UCSD-AML1 (cell line): ENCODE results near the gene KCNK10.
"Not testable (repeated sequence)": the region's sequence is repeated elsewhere in the genome, so short reads cannot be mapped to it uniquely, and the experiment has no call there.

Source experiments
- DNase-seq: peaks from one replicate; lab custom pipeline; 2025; ENCODE audit not compliant: unreplicated experiment; lab: John Stamatoyannopoulos, UW

KCNK10 gene

DNA sequence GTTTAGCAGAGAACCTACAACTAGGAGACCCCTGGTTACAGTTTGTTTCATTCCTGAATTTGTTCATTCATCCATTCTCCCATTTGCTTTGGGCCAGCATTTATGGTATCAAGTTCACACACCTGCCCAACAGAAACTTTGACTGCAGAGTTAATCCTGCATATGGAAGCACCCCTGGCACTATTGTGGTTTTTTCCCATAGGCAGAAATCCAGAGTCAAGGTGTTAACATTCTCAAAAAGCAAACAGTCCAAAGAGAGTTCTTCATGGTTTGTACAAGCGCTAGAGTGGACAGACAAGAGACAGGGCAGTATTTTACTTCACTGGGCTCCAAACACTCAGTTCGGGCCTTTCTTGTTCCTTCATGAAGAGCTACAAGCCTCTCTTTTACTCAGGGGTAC is 51.9 kb downstream of the KCNK10 start:
- DNase-seq, result no peak

DNA sequence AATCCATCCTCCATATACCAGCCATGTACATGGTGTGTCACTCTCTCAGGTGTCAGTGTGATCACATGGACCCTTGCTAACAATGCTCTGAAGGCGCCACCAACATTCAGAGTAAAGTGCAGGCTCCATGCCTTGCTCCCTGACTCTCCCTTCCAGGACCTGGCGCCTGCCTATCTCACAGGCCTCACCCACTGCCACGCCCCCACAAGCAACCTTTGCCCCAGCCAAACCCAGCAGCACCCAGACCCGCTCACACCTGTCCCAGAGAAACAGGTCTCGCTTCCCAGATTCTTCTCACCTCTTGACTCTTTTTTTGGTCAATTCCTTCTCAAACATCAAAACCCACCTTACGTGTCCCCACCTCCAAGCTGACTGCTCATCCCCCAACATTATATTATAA is 52.3 kb downstream of the KCNK10 start:
- no peak for DNase-seq

DNA sequence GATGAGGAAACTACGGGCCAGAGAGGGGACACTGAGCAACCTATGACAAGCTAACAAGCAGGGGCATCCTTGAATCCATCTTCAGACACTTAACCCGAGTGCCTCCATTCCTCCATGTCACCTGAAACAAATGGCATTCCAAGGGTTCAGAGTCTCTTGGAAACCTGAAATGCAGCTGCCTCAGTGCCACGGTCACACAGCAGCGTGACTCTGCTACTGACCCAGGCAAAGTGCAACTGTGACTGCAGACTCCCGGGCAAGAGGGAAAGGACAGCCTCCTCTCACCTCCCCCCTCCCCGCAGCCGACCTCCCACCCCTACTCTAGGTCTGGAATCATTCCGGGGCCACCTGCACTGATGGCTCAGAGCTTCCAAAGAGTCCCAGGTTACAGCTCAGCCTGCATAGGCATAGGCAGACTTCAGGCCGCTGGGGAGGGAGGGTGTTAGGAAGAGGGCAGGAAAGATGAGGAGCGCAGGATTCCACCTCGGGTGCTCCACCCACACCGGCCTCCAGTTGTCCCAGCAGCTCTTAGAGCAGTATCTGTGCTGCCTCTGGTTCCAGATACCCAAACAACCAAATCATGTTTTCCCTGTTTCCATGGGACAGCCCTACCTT is 53.2 kb downstream of the KCNK10 start:
- DNase-seq, result no peak

GRCh38 chr14:88266474-88266873 is 56.6 kb downstream of the KCNK10 start:
- no peak for DNase-seq

- no peak for DNase-seq
Observed at GRCh38 chr14:88264116-88264515, 59.0 kb downstream of the KCNK10 start.

GRCh38 chr14:88261302-88261701 is 61.8 kb downstream of the KCNK10 start:
- not testable (repeated sequence) for DNase-seq

DNA sequence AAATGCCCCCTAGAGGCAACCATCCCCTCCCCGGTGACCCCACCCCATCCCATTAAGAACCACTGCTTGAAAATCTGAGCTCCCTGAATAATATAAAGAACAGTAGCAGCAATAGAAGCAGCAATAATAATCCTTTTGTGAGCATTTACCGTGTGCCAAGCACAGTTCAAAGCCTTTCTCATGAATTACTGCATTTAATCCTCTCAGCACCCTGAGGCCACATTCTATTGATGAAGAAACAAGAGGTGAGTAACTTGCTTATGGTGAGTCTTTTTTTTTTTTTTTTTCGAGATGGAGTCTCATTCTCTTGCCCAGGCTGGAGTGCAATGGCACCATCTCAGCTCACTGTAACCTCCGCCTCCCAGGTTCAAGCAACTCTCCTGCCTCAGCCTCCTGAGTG is 65.0 kb downstream of the KCNK10 start:
- DNase-seq, result no peak

DNA sequence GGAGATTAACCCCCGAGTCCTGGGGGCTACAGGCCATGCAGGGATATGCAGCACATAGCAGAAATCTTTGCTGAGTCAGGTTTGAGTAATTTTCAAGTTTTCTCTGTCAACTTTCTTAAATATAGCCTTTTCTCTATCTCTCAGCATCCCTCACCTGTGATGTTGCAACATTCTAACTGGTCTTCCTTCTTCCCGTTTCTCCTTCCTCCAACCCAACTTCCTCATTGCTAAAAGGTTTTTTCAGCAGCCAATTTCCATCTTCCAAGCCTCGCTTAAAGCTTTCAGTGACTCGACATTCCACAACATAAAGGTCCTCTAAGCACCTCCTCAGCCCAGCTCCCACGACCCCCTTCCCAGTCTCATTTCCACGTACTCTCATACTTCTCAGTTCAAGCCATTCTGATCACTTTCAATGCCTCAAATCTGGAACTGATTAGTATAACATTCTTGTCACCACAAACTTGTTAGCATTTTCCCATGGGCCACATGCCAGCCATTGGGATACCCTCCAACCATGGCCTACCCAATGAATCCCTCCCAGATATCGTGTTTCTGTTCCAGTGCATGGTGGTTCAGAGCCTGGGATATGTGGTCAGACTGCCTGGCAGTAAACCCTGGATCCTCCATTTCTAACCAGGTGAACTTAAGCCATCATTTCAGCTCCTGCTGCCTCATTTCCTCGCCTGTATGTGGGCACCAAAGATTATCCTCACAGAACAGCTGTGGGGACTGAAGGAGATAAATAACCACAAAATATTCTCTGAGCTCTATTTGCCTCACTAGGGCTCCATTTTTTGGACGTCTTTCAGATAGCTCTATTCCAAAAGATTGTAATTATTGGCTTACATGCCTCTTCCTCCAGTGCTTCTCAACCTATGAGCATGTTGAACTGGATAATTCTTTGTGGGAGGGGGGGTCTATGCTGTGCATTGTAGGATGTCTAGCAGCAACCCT is 65.8 kb downstream of the KCNK10 start:
- no peak for DNase-seq

GRCh38 chr14:88255798-88256197 is 67.3 kb downstream of the KCNK10 start:
- DNase-seq, result no peak

- no peak for DNase-seq
Observed at GRCh38 chr14:88255196-88255595, 67.9 kb downstream of the KCNK10 start.

DNA sequence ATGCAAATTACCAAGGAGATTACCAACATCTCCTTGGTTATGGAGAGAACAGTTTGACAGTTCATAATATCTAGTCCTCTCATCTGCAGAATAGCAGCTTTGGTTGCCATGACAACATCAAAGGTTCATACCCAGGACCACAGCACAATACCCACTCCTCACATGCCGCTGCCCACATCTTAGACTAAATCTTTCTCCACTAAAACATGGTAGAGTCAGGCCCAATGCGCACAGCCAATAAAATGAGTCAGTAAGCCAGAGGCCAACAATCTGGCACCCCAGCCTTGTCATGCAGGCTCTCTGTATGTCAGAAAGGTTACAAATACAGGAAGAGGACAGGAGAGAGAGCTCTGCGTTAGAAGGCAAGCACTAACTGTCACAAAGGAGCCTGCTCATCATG is 70.6 kb downstream of the KCNK10 start:
- DNase-seq, result no peak

DNA sequence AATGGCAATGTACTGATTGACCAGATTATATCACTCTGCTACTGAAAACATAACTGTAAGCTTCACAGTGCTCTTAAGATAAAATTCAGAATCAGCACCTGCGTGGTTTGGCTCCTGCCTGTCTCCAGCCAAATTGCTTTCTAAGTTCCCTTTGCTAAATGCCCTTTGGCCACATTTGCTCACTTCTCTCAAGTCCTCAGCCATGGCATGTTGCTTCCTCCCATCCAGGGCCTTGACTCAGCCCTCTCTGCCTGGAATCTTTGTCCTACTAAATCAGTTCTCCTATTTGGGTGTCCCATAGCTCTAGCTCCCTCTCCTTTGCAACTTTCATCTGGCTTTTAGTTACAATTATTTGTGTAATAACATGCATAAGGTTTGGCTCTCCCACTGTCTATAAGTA is 71.4 kb downstream of the KCNK10 start:
- DNase-seq, result no peak

- no peak for DNase-seq
Observed at GRCh38 chr14:88249266-88249665, 73.8 kb downstream of the KCNK10 start.

DNA sequence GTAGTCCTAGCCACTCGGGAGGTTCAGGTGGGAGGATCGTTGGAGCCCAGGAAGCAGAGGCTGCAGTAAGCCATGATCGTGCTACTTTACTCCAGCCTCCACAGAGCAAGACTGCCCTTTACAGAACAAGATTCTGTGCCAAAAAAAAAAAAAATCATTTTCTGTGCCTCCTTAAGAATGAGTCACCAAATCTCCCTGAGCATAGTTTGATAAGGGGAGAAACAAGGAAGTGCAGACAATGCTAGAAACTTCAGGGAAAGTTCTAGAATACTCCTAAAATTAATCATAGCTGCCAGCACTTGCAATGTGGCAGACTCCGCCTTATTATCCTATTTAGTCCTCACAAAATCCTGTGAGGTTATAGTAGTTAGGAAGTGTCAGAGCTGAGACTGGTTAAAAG is 74.5 kb downstream of the KCNK10 start:
- no peak for DNase-seq

DNA sequence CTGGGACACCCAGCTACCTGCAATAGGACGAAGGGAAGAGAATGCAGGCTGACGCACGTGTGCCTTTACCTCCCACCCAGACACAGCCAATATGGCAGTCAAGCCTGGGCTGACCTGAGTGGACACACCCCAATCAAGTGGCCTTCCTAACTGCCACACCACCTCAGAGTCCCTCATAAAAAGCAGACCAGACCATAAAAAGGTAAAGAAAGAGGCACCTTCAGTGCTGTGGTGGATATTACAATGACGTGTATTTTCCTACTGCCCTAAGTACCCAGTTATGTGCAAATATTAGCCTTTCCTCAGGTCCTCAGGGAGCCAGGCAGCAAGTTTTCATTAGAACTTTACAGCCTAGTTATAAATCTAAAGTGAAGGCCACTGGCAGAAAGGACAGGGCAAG is 75.8 kb downstream of the KCNK10 start:
- no peak for DNase-seq

DNA sequence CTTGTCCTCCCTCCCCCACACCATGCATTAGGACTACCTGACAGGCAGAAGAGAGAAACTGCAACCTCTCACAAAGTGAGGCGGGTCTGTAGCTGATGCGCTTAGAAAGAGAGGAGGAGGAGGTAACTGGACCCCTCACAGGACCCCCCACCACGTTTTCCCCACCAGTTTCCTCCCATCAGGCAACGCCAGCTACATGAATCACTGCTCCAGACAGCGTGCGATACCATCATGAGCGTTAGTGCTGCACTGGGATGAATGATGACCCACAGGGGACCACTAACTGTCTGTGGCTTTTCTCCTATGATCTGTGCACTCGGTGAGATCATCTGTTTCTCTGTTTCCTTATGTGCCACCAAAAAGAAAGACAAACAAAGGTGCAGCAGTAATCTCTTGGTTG is 77.7 kb downstream of the KCNK10 start:
- no peak for DNase-seq

DNA sequence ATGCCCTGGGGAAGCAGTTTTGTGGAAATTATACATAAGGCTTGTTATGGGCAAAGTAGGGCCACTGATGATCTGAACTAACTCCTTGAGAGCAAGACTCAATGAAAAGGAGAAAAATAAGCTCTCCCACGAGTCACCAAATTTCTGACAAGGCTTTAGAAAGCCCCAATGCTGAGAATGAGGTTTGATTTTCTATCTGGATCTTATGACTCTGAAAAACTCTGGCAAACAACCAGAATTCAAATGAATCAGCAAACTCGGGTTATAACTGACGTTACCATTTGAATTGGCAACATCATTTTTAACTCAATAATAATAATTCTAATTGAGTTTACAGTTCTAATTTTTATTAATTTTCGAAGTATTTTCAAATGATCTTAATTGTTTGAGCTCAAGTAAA is 79.1 kb downstream of the KCNK10 start:
- DNase-seq, result no peak

GRCh38 chr14:88242446-88242845 is 80.6 kb downstream of the KCNK10 start:
- no peak for DNase-seq

DNA sequence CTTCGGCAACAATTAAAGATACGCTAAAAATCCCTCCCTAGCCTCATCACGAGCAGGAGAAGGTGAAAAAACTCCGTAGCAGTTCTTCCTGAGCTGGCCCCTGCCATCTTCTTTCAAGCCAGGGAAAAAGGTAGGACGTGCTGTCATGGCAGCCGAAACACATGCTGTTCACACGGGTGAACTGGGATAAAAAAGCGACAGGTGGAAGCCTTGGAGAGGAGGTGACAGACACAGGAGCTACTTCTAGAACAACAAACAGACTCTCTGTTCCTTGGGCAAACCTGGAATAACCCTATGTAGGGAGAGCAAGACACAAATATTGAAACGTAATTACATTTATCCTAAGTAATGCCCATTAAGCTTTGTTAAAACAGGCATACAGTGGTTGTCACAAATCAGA is 81.3 kb downstream of the KCNK10 start:
- DNase-seq, result no peak

- DNase-seq, result no peak
Observed at GRCh38 chr14:88234442-88234841, 88.6 kb downstream of the KCNK10 start.

DNA sequence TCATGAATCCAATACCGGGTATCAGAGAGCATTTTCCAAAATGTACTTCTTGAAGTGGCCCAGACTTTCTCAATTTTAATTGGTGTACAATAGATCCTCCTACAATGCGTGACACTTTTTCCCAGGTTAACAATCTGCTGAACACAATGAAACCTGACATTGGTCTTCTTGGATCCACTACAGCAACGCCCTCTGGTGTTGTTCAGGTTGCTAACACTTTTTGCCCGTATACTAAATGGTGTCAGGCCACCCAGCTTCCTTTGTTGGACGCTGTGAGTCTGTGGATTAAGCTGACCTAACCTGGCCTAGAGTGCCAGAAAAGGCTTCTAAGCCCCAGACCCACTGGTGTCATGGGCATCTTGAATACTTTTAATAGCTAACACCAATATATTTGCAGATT is 89.2 kb downstream of the KCNK10 start:
- DNase-seq, result no peak

DNA sequence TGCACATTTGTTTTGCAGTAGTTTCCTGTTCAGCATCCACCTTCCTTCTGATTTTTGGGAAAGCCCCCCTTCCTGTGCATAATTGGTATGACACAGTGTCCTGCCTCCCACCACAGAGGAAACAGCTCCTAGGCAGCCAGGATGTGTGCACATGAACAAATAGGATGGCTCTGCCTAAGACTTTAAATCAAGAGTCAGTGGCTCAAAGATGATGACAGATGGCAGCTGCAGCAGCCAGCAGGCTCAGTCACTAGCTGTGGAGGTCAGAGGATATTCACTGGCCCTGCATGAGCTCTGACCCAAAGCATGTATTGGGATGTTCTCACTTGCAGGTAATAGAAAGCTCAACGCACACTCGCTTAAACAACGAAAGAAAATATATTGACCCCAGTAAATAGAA is 90.3 kb downstream of the KCNK10 start:
- no peak for DNase-seq

DNA sequence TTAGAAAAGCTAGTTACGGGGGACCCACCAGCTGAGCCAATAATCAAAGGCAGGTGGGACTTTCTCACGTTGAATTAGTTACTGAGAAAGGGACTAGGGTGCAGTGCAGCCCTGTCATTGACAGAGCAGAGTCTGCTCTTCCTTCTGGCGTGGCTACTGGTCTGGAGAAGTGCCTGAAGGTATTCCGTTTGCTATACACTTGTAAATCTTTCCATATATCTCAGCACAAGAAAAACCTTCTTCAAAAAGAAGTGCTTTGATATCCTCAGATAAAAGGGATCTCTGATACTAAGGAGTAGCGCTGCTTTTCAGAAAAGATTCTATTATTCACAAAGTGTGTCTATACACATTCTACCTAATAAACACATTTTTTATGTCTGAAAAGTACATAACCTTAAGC is 91.5 kb downstream of the KCNK10 start:
- no peak for DNase-seq
